Measurements from ENCODE around the gene IKZF4. TPM values are rescaled to one million over a fixed set of nuclear protein-coding genes. Genes with fewer than 3 reads are reported as not detected.

IKZF4 gene
- polyA plus RNA-seq, 1 donor: 25.6 TPM

GRCh38 chr12:56082382-56082781 lies 61.5 kb downstream of the IKZF4 start:
- DNase-seq: no peak

- DNase-seq: no peak
Measured at GRCh38 chr12:56082967-56083366, 62.1 kb downstream of the IKZF4 start.

- DNase-seq: no peak
Measured at GRCh38 chr12:56084958-56085543, 64.2 kb downstream of the IKZF4 start.

GRCh38 chr12:56086096-56086495 lies 65.3 kb downstream of the IKZF4 start:
- DNase-seq: no peak

DNA sequence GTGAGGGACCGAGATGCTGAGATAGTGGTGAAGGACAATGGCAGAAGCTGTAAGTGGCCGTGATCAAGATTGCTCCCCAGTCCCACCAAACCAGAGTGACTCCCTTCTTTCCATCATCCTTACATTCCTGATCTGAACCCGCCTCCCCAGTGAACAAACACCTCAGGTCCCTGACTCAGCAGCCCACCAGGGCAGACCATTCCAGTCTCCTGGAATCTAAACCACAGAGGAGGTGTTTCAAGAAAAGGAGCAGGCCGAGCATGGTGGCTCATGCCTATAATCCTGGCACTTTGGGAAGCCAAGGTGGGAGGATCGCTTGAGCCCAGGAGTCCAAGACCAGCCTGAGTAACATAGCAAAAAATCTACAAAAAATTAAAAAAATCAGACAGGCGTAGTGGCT lies 65.8 kb downstream of the IKZF4 start:
- DNase-seq: no peak

DNA sequence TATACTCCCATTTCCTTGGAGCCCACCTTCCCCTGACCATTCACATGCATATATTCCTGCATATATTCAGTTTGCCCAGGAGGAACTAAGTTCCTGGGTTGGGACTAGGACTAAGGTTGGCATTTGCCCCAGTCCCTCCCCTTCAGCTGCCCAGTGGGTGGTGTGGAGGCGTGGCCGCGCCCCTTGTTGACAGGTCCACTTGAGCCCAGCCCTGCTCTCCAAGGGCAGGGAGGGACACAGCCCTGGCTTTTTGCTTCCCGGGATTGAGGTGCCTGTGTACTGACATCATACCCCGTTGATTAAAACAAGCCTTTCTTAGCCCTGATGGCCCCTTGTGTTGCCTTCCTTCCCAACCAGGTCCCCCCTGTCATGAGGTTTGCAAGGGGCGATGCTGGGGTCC lies 66.4 kb downstream of the IKZF4 start:
- no peak for DNase-seq

Other genes starting within 250 kb of the IKZF4 start
- 123 TPM for gene SARNP, start 203.3 kb upstream of the IKZF4 start, polyA plus RNA-seq (ENCODE audit: insufficient read length)
- gene ORMDL2, start 203.0 kb upstream of the IKZF4 start, polyA plus RNA-seq (ENCODE audit: insufficient read length): 34.6 TPM
- 44.0 TPM for gene DNAJC14, start 191.5 kb upstream of the IKZF4 start, polyA plus RNA-seq (ENCODE audit: insufficient read length)
- 1.5 TPM for gene MMP19, start 178.1 kb upstream of the IKZF4 start, polyA plus RNA-seq (ENCODE audit: insufficient read length)
- 31.0 TPM for gene PYM1, start 93.1 kb upstream of the IKZF4 start, polyA plus RNA-seq (ENCODE audit: insufficient read length)
- 26.2 TPM for gene DGKA, start 89.9 kb upstream of the IKZF4 start, polyA plus RNA-seq (ENCODE audit: insufficient read length)
- gene PMEL, start 55.0 kb upstream of the IKZF4 start, polyA plus RNA-seq (ENCODE audit: insufficient read length): 3.9 TPM
- 69.2 TPM for gene CDK2, start 54.2 kb upstream of the IKZF4 start, polyA plus RNA-seq (ENCODE audit: insufficient read length)
- 163 TPM for gene RAB5B, start 47.0 kb upstream of the IKZF4 start, polyA plus RNA-seq (ENCODE audit: insufficient read length)
- gene SUOX, start 23.8 kb upstream of the IKZF4 start, polyA plus RNA-seq (ENCODE audit: insufficient read length): 55.5 TPM
- gene RPS26, start 20.9 kb downstream of the IKZF4 start, polyA plus RNA-seq (ENCODE audit: insufficient read length): 113 TPM
- gene ERBB3, start 59.1 kb downstream of the IKZF4 start, polyA plus RNA-seq (ENCODE audit: insufficient read length): 111 TPM
- gene PA2G4, start 83.5 kb downstream of the IKZF4 start, polyA plus RNA-seq (ENCODE audit: insufficient read length): 164 TPM
- 4,270 TPM for gene RPL41, start 95.6 kb downstream of the IKZF4 start, polyA plus RNA-seq (ENCODE audit: insufficient read length)
- 5.8 TPM for gene ZC3H10, start 97.2 kb downstream of the IKZF4 start, polyA plus RNA-seq (ENCODE audit: insufficient read length)
- gene ESYT1, start 107.2 kb downstream of the IKZF4 start, polyA plus RNA-seq (ENCODE audit: insufficient read length): 81.2 TPM
- 155 TPM for gene MYL6B, start 131.5 kb downstream of the IKZF4 start, polyA plus RNA-seq (ENCODE audit: insufficient read length)
- 1,671 TPM for gene MYL6, start 137.3 kb downstream of the IKZF4 start, polyA plus RNA-seq (ENCODE audit: insufficient read length)
- gene SMARCC2, start 168.4 kb downstream of the IKZF4 start, polyA plus RNA-seq (ENCODE audit: insufficient read length): 160 TPM
- gene RNF41, start 200.9 kb downstream of the IKZF4 start, polyA plus RNA-seq (ENCODE audit: insufficient read length): 45.4 TPM
- gene NABP2, start 203.3 kb downstream of the IKZF4 start, polyA plus RNA-seq (ENCODE audit: insufficient read length): 31.5 TPM
- 51.0 TPM for gene SLC39A5, start 209.0 kb downstream of the IKZF4 start, polyA plus RNA-seq (ENCODE audit: insufficient read length)
- 35.9 TPM for gene ANKRD52, start 237.3 kb downstream of the IKZF4 start, polyA plus RNA-seq (ENCODE audit: insufficient read length)
- 23.7 TPM for gene COQ10A, start 245.9 kb downstream of the IKZF4 start, polyA plus RNA-seq (ENCODE audit: insufficient read length)